ENCODE data around the gene PTK7.

PTK7 gene

GRCh38 chr6:43181621-43181941 lies 105.5 kb downstream of the PTK7 start:
- no peak for DNase-seq

- DNase-seq, result peak; percentile 37 to 69 (median 56)
These were observed 106.1 kb downstream of the PTK7 start, which contains the start of gene CUL9 for GRCh38 chr6:43181942-43182860. Gene CUL9, plus strand, starts transcription at chr6:43182196. Its CDS starts 2,115 bp downstream, at chr6:43184311.

GRCh38 chr6:43183441-43183840 lies 107.3 kb downstream of the PTK7 start:
- DNase-seq, result no peak

GRCh38 chr6:43184268-43184985 lies 108.3 kb downstream of the PTK7 start:
- no peak for DNase-seq

- DNase-seq, result no peak
These were observed 109.4 kb downstream of the PTK7 start for GRCh38 chr6:43185391-43185985.

- no peak for DNase-seq
These were observed 109.9 kb downstream of the PTK7 start for GRCh38 chr6:43186019-43186418.

GRCh38 chr6:43186706-43187105 lies 110.6 kb downstream of the PTK7 start:
- no peak for DNase-seq

- DNase-seq, result no peak
These were observed 111.7 kb downstream of the PTK7 start for GRCh38 chr6:43187821-43188220.

GRCh38 chr6:43188426-43188825 lies 112.3 kb downstream of the PTK7 start:
- no peak for DNase-seq

- DNase-seq, result no peak
These were observed 113.7 kb downstream of the PTK7 start for GRCh38 chr6:43189776-43190304.

GRCh38 chr6:43192911-43193310 lies 116.8 kb downstream of the PTK7 start:
- no peak for DNase-seq

GRCh38 chr6:43193929-43194328 lies 117.8 kb downstream of the PTK7 start:
- DNase-seq, result no peak

GRCh38 chr6:43196337-43196736 lies 120.2 kb downstream of the PTK7 start:
- no peak for DNase-seq

GRCh38 chr6:43199912-43200311 lies 123.8 kb downstream of the PTK7 start:
- DNase-seq, result no peak

GRCh38 chr6:43200541-43200940 lies 124.4 kb downstream of the PTK7 start:
- no peak for DNase-seq

GRCh38 chr6:43202451-43202850 lies 126.3 kb downstream of the PTK7 start:
- DNase-seq, result no peak

GRCh38 chr6:43203029-43203717 lies 127.1 kb downstream of the PTK7 start:
- DNase-seq, result no peak

GRCh38 chr6:43203718-43204095 lies 127.6 kb downstream of the PTK7 start:
- DNase-seq, result no peak

- no peak for DNase-seq
These were observed 128.4 kb downstream of the PTK7 start for GRCh38 chr6:43204271-43205105.

GRCh38 chr6:43205849-43206248 lies 129.7 kb downstream of the PTK7 start:
- no peak for DNase-seq

- DNase-seq, result no peak
These were observed 131.2 kb downstream of the PTK7 start for GRCh38 chr6:43207286-43207685.
